WTC11 (cell line): ENCODE measurements around the gene NCF2. TPM values are rescaled to one million over a fixed set of nuclear protein-coding genes. Genes with fewer than 3 reads are reported as not detected.

Experiments
- ATAC-seq: fragments of 200-7000 bp; cut with Tn5 transposase; 2 replicates; pipeline ENCODE4 v1.10.0; 2021; ENCODE audit warnings: mild to moderate bottlenecking, moderate library complexity
- CTCF ChIA-PET: fragments of 300-600 bp; sonication (Branson Sonifier 250); formaldehyde crosslinking; loops from one replicate; lab custom pipeline; 2021; ENCODE audit warnings: antibody characterized with exemption; lab: Charles Lee
- POLR2A ChIA-PET: fragments of 350-600 bp; sonication (Branson Sonifier 250); formaldehyde crosslinking; loops from one replicate; lab custom pipeline; 2021; ENCODE audit warnings: antibody characterized with exemption; lab: Charles Lee
- DNase-seq: peaks from one replicate; pipeline ENCODE4 v3.0.0; 2021; ENCODE audit warnings: low spot score
- H3K27ac Mint-ChIP-seq: 2 replicates; pipeline ENCODE4 v1.8.0; 2021; ENCODE audit warnings: mixed read lengths
- H3K27me3 Mint-ChIP-seq: 2 replicates; pipeline ENCODE4 v1.8.0; 2021; ENCODE audit warnings: low read depth, mild to moderate bottlenecking, moderate library complexity, mixed read lengths
- H3K36me3 Mint-ChIP-seq: 2 replicates; pipeline ENCODE4 v1.8.0; 2021; ENCODE audit warnings: mixed read lengths
- H3K4me1 Mint-ChIP-seq: 2 replicates; pipeline ENCODE4 v1.8.0; 2022; ENCODE audit warnings: mixed read lengths
- H3K4me3 Mint-ChIP-seq: 2 replicates; pipeline ENCODE4 v1.8.0; 2021; ENCODE audit warnings: mild to moderate bottlenecking, moderate library complexity, mixed read lengths
- H3K9me3 Mint-ChIP-seq: 2 replicates; pipeline ENCODE4 v1.8.0; 2021; ENCODE audit warnings: mixed read lengths
- CDX4 ChIP-seq: fragments of 250-450 bp; sonication (Bioruptor Pico); IDR thresholded peaks from 2 replicates; pipeline ENCODE4 v1.9.0; 2021; ENCODE audit warnings: moderate library complexity, mild to moderate bottlenecking, inconsistent platforms, borderline replicate concordance
- ELF4 ChIP-seq: sonication (generic); formaldehyde crosslinking; IDR thresholded peaks from 2 replicates; pipeline ENCODE4 v1.8.1; 2022; ENCODE audit warnings: low read depth, mild to moderate bottlenecking, moderate library complexity, missing genetic modification reagents
- ESRRA ChIP-seq: sonication (generic); formaldehyde crosslinking; IDR thresholded peaks from 2 replicates; pipeline ENCODE4 v1.8.1; 2022; ENCODE audit warnings: mild to moderate bottlenecking, missing genetic modification reagents, borderline replicate concordance
- ETV6 ChIP-seq: sonication (generic); formaldehyde crosslinking; IDR thresholded peaks from 2 replicates; pipeline ENCODE4 v1.8.1; 2022; ENCODE audit warnings: mild to moderate bottlenecking, missing genetic modification reagents
- GTF2I ChIP-seq: fragments of 250-450 bp; sonication (Bioruptor Pico); conservative IDR thresholded peaks from 2 replicates; pipeline ENCODE4 v1.4.0; 2021; ENCODE audit warnings: mild to moderate bottlenecking
- HMGXB4 ChIP-seq: sonication (generic); formaldehyde crosslinking; IDR thresholded peaks from 2 replicates; pipeline ENCODE4 v1.8.1; 2023; ENCODE audit warnings: mild to moderate bottlenecking, moderate library complexity, missing genetic modification reagents
- JUN ChIP-seq: sonication (generic); formaldehyde crosslinking; IDR thresholded peaks from 2 replicates; pipeline ENCODE4 v1.8.0; 2023; ENCODE audit warnings: mild to moderate bottlenecking, missing genetic modification reagents
- NFATC4 ChIP-seq: fragments of 250-450 bp; sonication (Bioruptor Pico); IDR thresholded peaks from 2 replicates; pipeline ENCODE4 v1.9.0; 2021; ENCODE audit warnings: mild to moderate bottlenecking
- NFE2L1 ChIP-seq: sonication (generic); formaldehyde crosslinking; IDR thresholded peaks from 2 replicates; pipeline ENCODE4 v1.8.1; 2023; ENCODE audit warnings: missing genetic modification reagents
- NR2C2 ChIP-seq: sonication (generic); formaldehyde crosslinking; IDR thresholded peaks from 2 replicates; pipeline ENCODE4 v1.8.0; 2022; ENCODE audit warnings: mild to moderate bottlenecking, missing genetic modification reagents
- PRDM15 ChIP-seq: sonication (generic); formaldehyde crosslinking; IDR thresholded peaks from 2 replicates; pipeline ENCODE4 v1.8.0; 2022; ENCODE audit warnings: missing genetic modification reagents
- PREB ChIP-seq: sonication (generic); formaldehyde crosslinking; IDR thresholded peaks from 2 replicates; pipeline ENCODE4 v1.8.1; 2022; ENCODE audit warnings: mild to moderate bottlenecking, missing genetic modification reagents, moderate library complexity, borderline replicate concordance
- SOX15 ChIP-seq: fragments of 250-450 bp; sonication (Bioruptor Pico); IDR thresholded peaks from 2 replicates; pipeline ENCODE4 v1.9.0; 2021; ENCODE audit warnings: mild to moderate bottlenecking
- SP1 ChIP-seq: sonication (generic); formaldehyde crosslinking; conservative IDR thresholded peaks from 2 replicates; pipeline ENCODE4 v1.8.1; 2022; ENCODE audit warnings: missing genetic modification reagents
- TEAD1 ChIP-seq: sonication (generic); formaldehyde crosslinking; IDR thresholded peaks from 2 replicates; pipeline ENCODE4 v1.8.0; 2022; ENCODE audit warnings: mild to moderate bottlenecking, missing genetic modification reagents
- ZMAT4 ChIP-seq: fragments of 250-450 bp; sonication (Bioruptor Pico); IDR thresholded peaks from 2 replicates; pipeline ENCODE4 v1.9.0; 2021; ENCODE audit warnings: mild to moderate bottlenecking
- ZNF317 ChIP-seq: sonication (generic); formaldehyde crosslinking; IDR thresholded peaks from 2 replicates; pipeline ENCODE4 v1.8.1; 2023; ENCODE audit warnings: low read depth, mild to moderate bottlenecking, moderate library complexity, missing genetic modification reagents, borderline replicate concordance
- ZNF423 ChIP-seq: fragments of 250-450 bp; sonication (Bioruptor Pico); IDR thresholded peaks from 2 replicates; pipeline ENCODE4 v2.1.2; 2022; ENCODE audit warnings: mild to moderate bottlenecking, moderate library complexity
- ZNF512 ChIP-seq: sonication (generic); formaldehyde crosslinking; IDR thresholded peaks from 2 replicates; pipeline ENCODE4 v1.8.1; 2022; ENCODE audit warnings: missing genetic modification reagents, borderline replicate concordance
- ZNF532 ChIP-seq: fragments of 250-450 bp; sonication (Bioruptor Pico); IDR thresholded peaks from 2 replicates; pipeline ENCODE4 v1.9.0; 2021; ENCODE audit warnings: mild to moderate bottlenecking, borderline replicate concordance
- ZNF671 ChIP-seq: fragments of 250-450 bp; sonication (Bioruptor Pico); IDR thresholded peaks from 2 replicates; pipeline ENCODE4 v1.8.0; 2021; ENCODE audit warnings: mild to moderate bottlenecking
- total RNA-seq: library from RNA; stranded (reverse); gene quantifications from 3 replicates; pipeline ENCODE4 v1.2.3, GENCODE V29; 2021

NCF2 gene
- total RNA-seq, 1 experiment from 2014 or later: 0.52 TPM

- TF ChIP-seq ZNF532 (CRISPR knock-in tag) (no peak), ZNF423 (CRISPR knock-in tag) (no peak), ETV6 (no peak), GTF2I (CRISPR knock-in tag) (no peak), SOX15 (CRISPR knock-in tag) (no peak)
- TF ChIP-seq, all 79 proteins: peak for 0
These were observed 77.8 kb downstream of the NCF2 start (continued) for GRCh38 chr1:183512450-183512849.

GRCh38 chr1:183508694-183509093 lies 81.6 kb downstream of the NCF2 start:
- POLR2A ChIA-PET: no interaction called here
- Mint-ChIP-seq H3K4me1 (peaks cover 11% of the 10 kb centered on the region), H3K9me3 (no peaks in the 10 kb centered on the region), H3K36me3 (no peaks in the 10 kb centered on the region), H3K27ac (no peak overlapping the region)
- no peak for ATAC-seq
- no peak for DNase-seq
- no peak for TF ChIP-seq PRDM15
- TF ChIP-seq ZMAT4 (CRISPR knock-in tag): no peak
- no peak for TF ChIP-seq ESRRA
- TF ChIP-seq JUN (CRISPR knock-in tag): no peak
- TF ChIP-seq, all 79 proteins: peak for 0
- H3K4me3 Mint-ChIP-seq: no peak overlapping the region
- CTCF ChIA-PET: no interaction called here
- H3K27me3 Mint-ChIP-seq: no peaks in the 10 kb centered on the region

- Mint-ChIP-seq H3K27ac (no peak overlapping the region), H3K4me1 (peaks cover 15% of the 10 kb centered on the region), H3K4me3 (no peak overlapping the region), H3K9me3 (no peaks in the 10 kb centered on the region), H3K36me3 (no peaks in the 10 kb centered on the region), H3K27me3 (no peaks in the 10 kb centered on the region)
- POLR2A ChIA-PET: no interaction called here
- DNase-seq (no peak), ATAC-seq (no peak)
- CTCF ChIA-PET: interaction anchor here (1.2 to 1.5 kb wide), 2 partner anchors 116 to 178 kb away, joined by 3 to 4 read pairs; no protein-coding TSS in a partner anchor
- TF ChIP-seq ESRRA (no peak), ELF4 (CRISPR knock-in tag) (no peak), SP1 (CRISPR knock-in tag) (no peak), ZNF671 (no peak), NFATC4 (no peak), ZNF317 (no peak), NFE2L1 (CRISPR knock-in tag) (no peak), NR2C2 (no peak), TEAD1 (CRISPR knock-in tag) (no peak), ZNF512 (CRISPR knock-in tag) (no peak), PREB (no peak), ZNF423 (CRISPR knock-in tag) (no peak), CDX4 (CRISPR knock-in tag) (no peak), HMGXB4 (CRISPR knock-in tag) (no peak), ETV6 (no peak)
These were observed 83.7 kb downstream of the NCF2 start for GRCh38 chr1:183506561-183506960.
